K562 (cell line): ENCODE results near the gene TMEM43. TPM values are rescaled to one million over a fixed set of nuclear protein-coding genes. Genes with fewer than 3 reads are reported as not detected.

Source experiments
- CREB1 ChIP-seq, 2 experiments: sonication (generic) in 1 of 2; formaldehyde crosslinking in 1 of 2; IDR thresholded peaks; 2 replicates each; pipeline versions ENCODE4 v1.6.1 to v1.8.0; 2012 to 2022; ENCODE audit warnings: inconsistent platforms in 1 of 2, mild to moderate bottlenecking in 1 of 2, missing genetic modification reagents in 1 of 2, moderate library complexity in 1 of 2
- E2F6 ChIP-seq, 2 experiments: IDR thresholded peaks; 2 replicates each; pipeline ENCODE4 v1.6.1; 2011; ENCODE audit warnings: borderline replicate concordance in 1 of 2, control low read depth in 1 of 2, low read depth in 1 of 2, low read length in 1 of 2, mild to moderate bottlenecking in 1 of 2, mixed read lengths in 1 of 2, moderate library complexity in 1 of 2; ENCODE audit not compliant: insufficient read depth in 1 of 2, insufficient read length in 1 of 2, poor library complexity in 1 of 2, severe bottlenecking in 1 of 2; ENCODE audit errors: extremely low read depth in 1 of 2
- GTF2E2 ChIP-seq: fragments of 200-800 bp; sonication (Bioruptor generic); IDR thresholded peaks from 2 replicates; pipeline ENCODE4 v1.6.1; 2016; ENCODE audit warnings: missing genetic modification characterization, missing compliant biosample characterization
- GTF3C2 ChIP-seq: IDR thresholded peaks from 3 replicates; pipeline ENCODE4 v1.6.1; 2011; ENCODE audit warnings: borderline replicate concordance, mild to moderate bottlenecking, moderate library complexity; ENCODE audit not compliant: insufficient read length; ENCODE audit errors: extremely low read depth
- HINFP ChIP-seq: fragments of 450-650 bp; conservative IDR thresholded peaks from 2 replicates; pipeline ENCODE4 v1.6.1; 2016; ENCODE audit warnings: missing genetic modification characterization, low read depth, mild to moderate bottlenecking, control low read depth, missing compliant biosample characterization
- NFYB ChIP-seq: IDR thresholded peaks from 2 replicates; pipeline ENCODE4 v1.6.1; 2011; ENCODE audit warnings: mild to moderate bottlenecking, moderate library complexity; ENCODE audit not compliant: insufficient read length; ENCODE audit errors: extremely low read depth
- NR1H2 ChIP-seq: sonication (generic); formaldehyde crosslinking; IDR thresholded peaks from 2 replicates; pipeline ENCODE4 v1.4.0; 2020; ENCODE audit warnings: mild to moderate bottlenecking, missing genetic modification reagents
- PTTG1 ChIP-seq: fragments of 450-650 bp; IDR thresholded peaks from 2 replicates; pipeline ENCODE4 v1.6.1; 2016; ENCODE audit warnings: low read depth, mild to moderate bottlenecking, missing genetic modification characterization, missing compliant biosample characterization
- SAP30 ChIP-seq: fragments of 200-600 bp; sonication (generic); IDR thresholded peaks from 2 replicates; pipeline ENCODE4 v1.6.1; 2012; ENCODE audit warnings: borderline replicate concordance, low read depth, mild to moderate bottlenecking, moderate library complexity, low read length, control low read depth, inconsistent platforms; ENCODE audit not compliant: insufficient read depth, poor library complexity, severe bottlenecking
- SMARCB1 ChIP-seq: IDR thresholded peaks from 2 replicates; pipeline ENCODE4 v1.6.1; 2011; ENCODE audit warnings: improper control_type of control experiment, low read depth; ENCODE audit not compliant: insufficient read length
- TEAD1 ChIP-seq, 2 experiments: fragments of 450-650 bp in 1 of 2; sonication (generic) in 1 of 2; formaldehyde crosslinking; IDR thresholded peaks; 2 replicates each; pipeline versions ENCODE4 v1.4.0 to v1.8.0; 2020 to 2022; ENCODE audit warnings: mild to moderate bottlenecking in 2 of 2, missing genetic modification reagents in 1 of 2
- ZNF644 ChIP-seq: fragments of 200-800 bp; sonication (Bioruptor generic); IDR thresholded peaks from 2 replicates; pipeline ENCODE4 v1.6.1; 2016; ENCODE audit warnings: low read depth, missing genetic modification characterization, missing compliant biosample characterization
- polyA plus RNA-seq, 8 experiments: library from polyadenylated mRNA; depleted of rRNA in 4 of 8; stranded (reverse) in 5 of 8; unstranded in 3 of 8; fragments of >200 nt; fragmentation: Nextera tagmentation in 2 of 8; fragmentation: Illumina TruSeq in 1 of 8; extraction: Ambion mirVana in 2 of 8; extraction: Trizol in 1 of 8; gene quantifications; 2 replicates each; pipeline versions ENCODE4 v1.2.1 to v1.2.3, GENCODE V29; 2011 to 2014; ENCODE audit warnings: inconsistent platforms in 1 of 8, missing spikeins in 1 of 8
- total RNA-seq, 7 experiments: library from RNA; depleted of rRNA in 6 of 7; stranded (reverse); fragments of >200 nt in 6 of 7; fragmentation: Illumina TruSeq in 2 of 7; extraction: Trizol in 2 of 7; gene quantifications; 2 replicates each; pipeline versions ENCODE4 v1.2.1 to v1.2.3, GENCODE V29; 2011 to 2021; ENCODE audit warnings: low replicate concordance in 1 of 7
- TF ChIP-seq, protein P1 (sequence below), 3 experiments: IDR thresholded peaks in 2 of 3; conservative IDR thresholded peaks in 1 of 3; 2 replicates each; pipeline ENCODE4 v1.5.1; 2011 to 2012; ENCODE audit warnings: low read length in 3 of 3, mild to moderate bottlenecking in 3 of 3, control low read depth in 2 of 3, improper control_type of control experiment in 1 of 3, inconsistent platforms in 1 of 3, low read depth in 1 of 3, mixed read lengths in 1 of 3, moderate library complexity in 1 of 3; ENCODE audit not compliant: insufficient read depth in 2 of 3
- TF ChIP-seq, protein P2 (sequence below), 2 experiments: fragments of 450-650 bp in 1 of 2; sonication (generic) in 1 of 2; formaldehyde crosslinking in 1 of 2; IDR thresholded peaks in 1 of 2; conservative IDR thresholded peaks in 1 of 2; 2 replicates each; pipeline versions ENCODE4 v1.6.1 to v1.8.1; 2016 to 2023; ENCODE audit warnings: mild to moderate bottlenecking in 2 of 2, moderate library complexity in 2 of 2, inconsistent platforms in 1 of 2, missing genetic modification reagents in 1 of 2

TMEM43 gene
- total and polyA plus RNA-seq, 9 of the 15 experiments (the other 6 are each of a cell fraction or from before 2014, with no cell fraction given): 16.7 to 46.1 (median 35.7) TPM

DNA sequence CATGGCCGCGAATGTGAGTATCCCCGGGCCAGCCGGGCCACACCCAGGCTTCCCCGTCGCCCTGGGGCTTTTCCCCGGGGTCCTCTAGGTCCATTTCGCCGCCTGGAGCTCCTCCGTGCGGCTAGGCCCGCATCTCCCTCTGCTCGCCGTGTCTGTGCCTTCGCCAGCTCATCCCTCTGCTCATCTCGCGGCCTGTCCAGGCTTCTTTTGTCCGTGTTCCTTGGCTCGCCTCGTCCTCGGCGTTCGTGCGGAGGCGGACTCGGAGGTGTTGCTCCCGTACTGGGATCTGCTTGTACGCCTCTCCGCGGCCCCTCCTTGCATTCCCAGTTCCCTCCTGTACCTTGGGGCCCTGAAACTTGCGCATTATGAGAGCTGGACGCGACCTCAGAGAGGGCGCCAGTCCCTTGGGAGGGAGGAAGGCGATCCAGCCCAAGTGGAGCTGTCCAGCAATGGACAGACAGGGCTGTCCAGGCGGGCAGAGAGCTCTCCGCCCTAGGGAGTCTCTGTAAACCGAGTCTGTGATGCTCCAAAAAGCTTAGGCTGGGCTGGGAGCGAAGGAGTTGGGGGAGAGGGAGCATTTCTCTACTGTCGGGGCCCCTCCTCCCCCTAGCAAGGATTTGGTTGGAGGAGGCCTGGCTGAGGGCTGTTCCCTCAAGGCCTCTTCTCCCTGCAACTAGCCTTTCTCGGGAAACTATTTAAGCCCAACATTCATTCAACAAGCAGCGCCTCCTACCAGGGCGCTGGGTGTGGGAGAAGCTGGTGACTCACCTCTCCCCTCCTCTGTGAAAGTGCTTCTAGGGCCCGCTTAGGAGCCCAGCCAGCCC, 553 bp downstream of the TMEM43 start (continued):
- TF ChIP-seq GTF3C2 (no peak), HINFP (tag) (0 out of 2 replicates have a peak, but pooled peaks have one; percentile 50), SAP30 (peak; percentile 95), E2F6 (IDR thresholded peaks at IDR 0.05; ENCODE audit: borderline replicate concordance in 1 of 2, extremely low read depth in 1 of 2, insufficient read depth in 1 of 2, insufficient read length in 1 of 2, low read depth in 1 of 2, low read length in 1 of 2, poor library complexity in 1 of 2, severe bottlenecking in 1 of 2) (peak in 1 of 2 experiments; percentile 18), SMARCB1 (no peak), PTTG1 (tag) (no peak), GTF2E2 (tag) (no peak), TEAD1 (CRISPR knock-in tag; IDR thresholded peaks at IDR 0.05) (peak in 1 of 2 experiments; percentile 74; a peak in 2 of 4 replicates), ZNF644 (tag) (0 out of 2 replicates have a peak, but pooled peaks have one; percentile 8), NR1H2 (no peak; the same call in 1 of the 2 replicates), CREB1 (IDR thresholded peaks at IDR 0.05) (no peak), CREB1 (CRISPR knock-in tag; IDR thresholded peaks at IDR 0.05) (peak; percentile 16; the same call in 1 of the 2 replicates), NFYB (no peak)
- TF ChIP-seq, protein P1, sequence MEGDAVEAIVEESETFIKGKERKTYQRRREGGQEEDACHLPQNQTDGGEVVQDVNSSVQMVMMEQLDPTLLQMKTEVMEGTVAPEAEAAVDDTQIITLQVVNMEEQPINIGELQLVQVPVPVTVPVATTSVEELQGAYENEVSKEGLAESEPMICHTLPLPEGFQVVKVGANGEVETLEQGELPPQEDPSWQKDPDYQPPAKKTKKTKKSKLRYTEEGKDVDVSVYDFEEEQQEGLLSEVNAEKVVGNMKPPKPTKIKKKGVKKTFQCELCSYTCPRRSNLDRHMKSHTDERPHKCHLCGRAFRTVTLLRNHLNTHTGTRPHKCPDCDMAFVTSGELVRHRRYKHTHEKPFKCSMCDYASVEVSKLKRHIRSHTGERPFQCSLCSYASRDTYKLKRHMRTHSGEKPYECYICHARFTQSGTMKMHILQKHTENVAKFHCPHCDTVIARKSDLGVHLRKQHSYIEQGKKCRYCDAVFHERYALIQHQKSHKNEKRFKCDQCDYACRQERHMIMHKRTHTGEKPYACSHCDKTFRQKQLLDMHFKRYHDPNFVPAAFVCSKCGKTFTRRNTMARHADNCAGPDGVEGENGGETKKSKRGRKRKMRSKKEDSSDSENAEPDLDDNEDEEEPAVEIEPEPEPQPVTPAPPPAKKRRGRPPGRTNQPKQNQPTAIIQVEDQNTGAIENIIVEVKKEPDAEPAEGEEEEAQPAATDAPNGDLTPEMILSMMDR (IDR thresholded peaks at IDR 0.05 in 2 of 3, conservative IDR thresholded peaks at IDR 0.05 in 1 of 3; ENCODE audit: insufficient read depth in 2 of 3, low read depth in 1 of 3, low read length in 3 of 3): peak in 2 of 3 experiments; percentile 23 to 40; a peak in 2 of 6 replicates
- TF ChIP-seq, protein P2, sequence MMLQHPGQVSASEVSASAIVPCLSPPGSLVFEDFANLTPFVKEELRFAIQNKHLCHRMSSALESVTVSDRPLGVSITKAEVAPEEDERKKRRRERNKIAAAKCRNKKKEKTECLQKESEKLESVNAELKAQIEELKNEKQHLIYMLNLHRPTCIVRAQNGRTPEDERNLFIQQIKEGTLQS (IDR thresholded peaks at IDR 0.05): peak; percentile 95
- TF ChIP-seq, protein P2 (CRISPR knock-in tag; conservative IDR thresholded peaks at IDR 0.05): no peak
